ENCODE measurements around the gene SPAG6. TPM values are rescaled to one million over a fixed set of nuclear protein-coding genes. Genes with fewer than 3 reads are reported as not detected.

The SPAG6 gene
- total and polyA plus RNA-seq, 2 experiments from 2014 or later = 0.21 TPM; not detected in 1

GRCh38 chr10:22308390-22308789 lies 36.9 kb upstream of the SPAG6 start:
- no peaks in the 10 kb centered on the region for H3K36me3 Mint-ChIP-seq (ENCODE audit: low read depth)
- Histone ChIP-seq H3K27me3 (ENCODE audit: insufficient read depth) (peaks cover 24% of the 10 kb centered on the region), H2AFZ (no peak overlapping the region), H3K4me3 (no peak overlapping the region), H3K27ac (ENCODE audit: low read depth) (no peak overlapping the region), H4K20me1 (replicated peaks; ENCODE audit: insufficient read depth) (no peaks in the 10 kb centered on the region), H3K79me2 (replicated peaks; ENCODE audit: insufficient read depth) (no peaks in the 10 kb centered on the region), H3K36me3 (ENCODE audit: insufficient read depth) (no peaks in the 10 kb centered on the region), H3K9me2 (ENCODE audit: insufficient read depth) (no peaks in the 10 kb centered on the region), H3K4me1 (ENCODE audit: insufficient read depth) (no peaks in the 10 kb centered on the region), H3F3A (replicated peaks; ENCODE audit: low read depth) (no peaks in the 10 kb centered on the region), H3K4me2 (no peak overlapping the region)
- ATAC-seq = no peak
- no peak for TF ChIP-seq ZNF462 (CRISPR knock-in tag; IDR thresholded peaks at IDR 0.05)
- TF ChIP-seq STAT1 (IDR thresholded peaks at IDR 0.05; ENCODE audit: unreplicated experiment) = no peak
- no peak for TF ChIP-seq EZH2 (IDR thresholded peaks at IDR 0.05; ENCODE audit: low read depth, unreplicated experiment)
- no peak for TF ChIP-seq EZH2phosphoT487 (IDR thresholded peaks at IDR 0.05; ENCODE audit: unreplicated experiment)
- TF ChIP-seq ETS1 (IDR thresholded peaks at IDR 0.05) = no peak
- TF ChIP-seq CTCF (conservative IDR thresholded peaks at IDR 0.05; ENCODE audit: low read depth in 2 of 2) = no peak
- TF ChIP-seq ZNF114 (CRISPR knock-in tag; IDR thresholded peaks at IDR 0.05) = no peak
- no peak for TF ChIP-seq JUNB (IDR thresholded peaks at IDR 0.05; ENCODE audit: unreplicated experiment)
- H3K27ac Mint-ChIP-seq = no peak overlapping the region
- H3K27me3 Mint-ChIP-seq (ENCODE audit: insufficient read depth, low read depth, poor library complexity) = no peaks in the 10 kb centered on the region
- no peak overlapping the region for H3K4me3 Mint-ChIP-seq
- H3K9me3 Mint-ChIP-seq = no peaks in the 10 kb centered on the region; the same call in 2 of the 3 replicates
- no peaks in the 10 kb centered on the region for H3K4me1 Mint-ChIP-seq
- no peak for DNase-seq (ENCODE audit: low spot score)
